Sciatic nerve (tissue), 2 donors: ENCODE results near the gene CRADD. TPM values are rescaled to one million over a fixed set of nuclear protein-coding genes. Genes with fewer than 3 reads are reported as not detected.
"Not testable (repeated sequence)": the region's sequence is repeated elsewhere in the genome, so short reads cannot be mapped to it uniquely, and the experiment has no call there.

ENCODE experiments used
- ATAC-seq: fragments of 200-7000 bp; cut with Tn5 transposase; one replicate; pipeline ENCODE4 v1.9.1; 2020; ENCODE audit warnings: mild to moderate bottlenecking, moderate library complexity
- DNase-seq: peaks from one replicate; pipeline ENCODE4 v3.0.0-alpha.2; 2020; ENCODE audit warnings: low spot score
- intact Hi-C: fragments of 100-400 bp; cut with DNase I; formaldehyde crosslinking; loops from one replicate; pipeline ENCODE4 v1.14.2; 2022
- total RNA-seq: library from RNA; stranded (reverse); fragmentation: NEBNext Ultra II Directional; extraction: Animal tissue kit (Norgen Biotek cat#: 25700); gene quantifications from one replicate; pipeline ENCODE4 v1.2.1, GENCODE V29; 2021
- donor health status: DM: no; HTN: no; CAD: no.
- donor health status: DM: no; HTN: no; CAD: no.

Gene CRADD
- total RNA-seq, 1 donor from 2014 or later, result 20.6 TPM

DNA sequence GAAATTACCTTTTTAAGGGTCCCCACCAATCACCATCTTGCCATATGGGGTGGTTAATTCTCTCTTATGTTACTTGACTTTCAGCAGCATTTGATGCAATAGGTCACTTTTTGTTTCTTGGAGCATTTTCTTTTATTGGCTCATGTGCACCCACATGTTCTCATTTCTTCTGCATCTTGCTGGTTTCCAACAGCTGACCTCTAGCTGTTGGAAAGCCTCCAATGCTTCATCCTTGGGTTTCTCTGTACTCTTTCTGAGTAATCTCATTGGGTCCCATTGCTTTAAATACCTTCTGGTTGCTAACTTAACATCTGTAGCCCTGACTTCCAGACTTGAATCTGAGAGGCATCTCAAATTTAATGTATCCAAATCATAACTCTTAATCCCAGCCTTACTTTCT is 116.8 kb downstream of the CRADD start:
- DNase-seq (no peak), ATAC-seq (no peak)
- intact Hi-C loops, result no loop called here

DNA sequence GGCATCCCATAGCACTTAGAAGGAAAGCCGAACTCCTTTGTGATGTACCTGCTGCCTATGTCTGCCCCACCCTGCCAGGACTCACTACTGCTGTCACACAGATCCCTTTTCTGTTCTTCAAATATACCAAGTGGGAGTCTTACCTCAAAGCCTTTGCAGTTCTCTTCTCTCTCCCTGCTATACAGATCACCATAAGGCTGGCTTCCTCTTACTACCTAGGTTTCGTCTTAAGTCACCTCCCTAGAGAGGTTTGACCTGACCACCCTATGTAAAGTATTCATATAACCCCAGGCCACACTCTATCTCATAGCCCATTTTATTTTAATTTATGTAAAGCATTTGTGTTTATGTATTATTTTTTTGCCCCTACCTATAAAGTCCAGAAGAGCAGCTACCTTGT is 117.6 kb downstream of the CRADD start:
- intact Hi-C loops, result no loop called here
- ATAC-seq (no peak), DNase-seq (no peak)

DNA sequence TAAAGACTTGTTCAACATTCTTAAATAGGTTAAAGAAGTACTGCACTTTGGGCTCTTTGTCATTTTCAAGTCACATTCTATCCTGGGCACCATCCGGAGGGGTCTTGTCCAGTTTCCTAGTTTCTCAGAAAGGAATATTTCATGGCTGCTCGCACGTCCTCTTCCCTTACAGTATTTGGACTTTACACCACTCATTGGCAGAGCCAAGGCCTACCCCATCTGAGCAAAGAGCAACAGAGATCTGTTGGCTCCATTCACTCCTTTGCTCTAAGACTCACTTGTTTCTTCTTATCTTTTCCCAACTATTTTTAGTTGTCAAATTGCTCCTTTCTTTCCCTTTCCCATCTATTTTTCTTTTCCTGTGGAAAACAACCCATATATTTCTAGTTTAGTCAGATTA is 118.2 kb downstream of the CRADD start:
- intact Hi-C loops, result no loop called here
- DNase-seq (no peak), ATAC-seq (no peak)

GRCh38 chr12:93796729-93797128 is 119.6 kb downstream of the CRADD start:
- ATAC-seq (peak; percentile 50), DNase-seq (no peak)
- intact Hi-C loops, result no loop called here

GRCh38 chr12:93798279-93799151 is 121.3 kb downstream of the CRADD start:
- ATAC-seq (no peak), DNase-seq (no peak)
- intact Hi-C loops, result no loop called here

DNA sequence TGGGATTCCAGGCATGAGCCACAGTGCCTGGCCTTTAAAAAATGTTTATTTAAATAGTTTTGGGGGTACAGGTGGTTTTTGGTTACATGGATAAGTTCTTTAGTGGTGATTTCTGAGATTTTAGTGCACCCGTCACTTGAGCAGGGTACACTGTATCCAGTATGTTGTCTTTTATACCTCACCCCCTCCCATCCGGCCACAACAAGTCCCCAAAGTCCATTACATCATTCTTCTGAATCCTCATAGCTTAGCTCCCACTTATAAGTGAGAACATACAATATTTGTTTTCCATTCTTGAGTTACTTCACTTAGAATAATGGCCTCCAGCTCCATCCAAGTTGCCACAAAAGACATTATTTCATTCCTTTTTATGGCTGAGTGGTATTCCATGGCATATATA is 124.5 kb downstream of the CRADD start:
- intact Hi-C loops, ATAC-seq, DNase-seq: not testable (repeated sequence)

- ATAC-seq, result no peak
- intact Hi-C loops, result no loop called here
- DNase-seq, result no peak
Measured at GRCh38 chr12:93802293-93802692, 125.1 kb downstream of the CRADD start.

DNA sequence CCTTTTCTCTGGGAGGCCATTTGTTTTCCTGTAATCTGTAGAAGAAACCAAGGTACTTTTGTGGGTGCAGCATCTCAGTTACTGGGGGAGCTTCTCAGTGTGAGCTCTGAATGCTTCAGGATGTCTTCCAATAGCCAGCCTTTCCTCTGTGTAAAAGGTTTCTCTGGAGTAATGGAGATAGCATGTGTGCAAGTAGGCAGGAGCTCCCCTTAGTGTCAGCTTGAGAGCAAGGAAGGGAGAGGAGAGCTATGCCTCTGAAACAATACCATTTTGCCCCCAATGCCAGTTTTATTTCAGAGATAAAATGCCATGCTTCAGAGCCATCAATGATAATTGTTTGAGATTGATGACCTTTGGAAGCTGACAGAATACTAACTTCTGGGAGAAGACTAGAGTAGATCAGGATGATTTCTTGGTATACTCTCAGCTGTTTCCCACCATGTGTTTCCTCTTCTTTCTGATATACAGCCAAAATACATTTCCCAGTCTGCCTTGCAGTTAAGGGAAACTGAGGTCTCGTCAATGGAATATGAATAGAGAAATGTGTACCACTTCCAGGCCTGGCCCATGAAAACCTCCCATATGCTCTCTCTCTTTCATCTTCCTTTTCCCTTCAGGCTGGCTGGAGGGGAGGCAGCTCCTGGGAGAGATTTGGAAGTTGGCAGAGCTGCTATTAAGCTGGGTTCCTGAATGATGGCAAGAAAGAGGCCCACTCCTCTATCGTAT is 125.7 kb downstream of the CRADD start:
- ATAC-seq, result peak; percentile 82
- no peak for DNase-seq
- intact Hi-C loops, result no loop called here

GRCh38 chr12:93803424-93803807 is 126.2 kb downstream of the CRADD start:
- peak; percentile 83 for ATAC-seq
- intact Hi-C loops, result no loop called here

GRCh38 chr12:93804392-93805179 is 127.4 kb downstream of the CRADD start:
- ATAC-seq, result peak; percentile 11
- intact Hi-C loops, result no loop called here
- no peak for DNase-seq

More at GRCh38 chr12:93803424-93803807, 126.2 kb downstream of the CRADD start:
- DNase-seq, result no peak

GRCh38 chr12:93805736-93806141 is 128.6 kb downstream of the CRADD start:
- intact Hi-C loops, result no loop called here
- peak; percentile 26 for ATAC-seq
- no peak for DNase-seq

GRCh38 chr12:93807354-93807753 is 130.2 kb downstream of the CRADD start:
- ATAC-seq, result no peak
- intact Hi-C loops, result no loop called here

DNA sequence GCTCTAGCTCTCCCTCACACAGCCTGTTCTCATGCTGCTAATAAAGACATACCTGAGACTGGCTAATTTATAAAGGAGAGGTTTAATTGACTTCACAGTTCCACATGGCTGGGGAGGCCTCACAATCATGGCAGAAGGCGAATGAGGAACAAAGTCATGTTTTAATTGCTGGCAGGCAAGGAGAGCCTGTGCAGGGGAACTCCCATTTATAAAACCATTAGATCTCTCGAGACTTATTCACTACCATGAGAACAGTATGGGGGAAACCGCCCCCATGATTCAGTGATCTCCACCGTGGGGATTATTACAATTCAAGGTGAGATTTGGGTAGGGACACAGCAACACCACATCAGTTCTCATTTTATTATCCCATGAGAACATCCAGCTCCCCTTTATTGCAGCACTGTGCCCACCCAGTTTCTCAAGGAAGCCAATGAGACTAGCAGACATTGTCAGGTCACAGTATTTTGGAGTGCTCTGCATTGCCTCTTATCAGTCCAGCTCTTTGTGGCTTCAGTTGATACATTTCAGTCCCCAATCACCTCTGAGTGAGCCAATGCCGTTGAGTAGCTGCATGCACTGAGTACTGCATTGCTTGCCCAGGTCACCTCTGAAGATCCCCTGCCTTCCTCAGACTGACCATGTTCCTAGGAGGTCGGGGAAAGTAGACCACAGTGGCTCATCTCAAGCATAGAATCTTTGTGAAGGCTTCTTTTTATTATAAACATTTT is 131.2 kb downstream of the CRADD start:
- intact Hi-C loops, result no loop called here
- ATAC-seq, result no peak
- DNase-seq, result no peak

More at GRCh38 chr12:93807354-93807753, 130.2 kb downstream of the CRADD start:
- DNase-seq, result no peak

DNA sequence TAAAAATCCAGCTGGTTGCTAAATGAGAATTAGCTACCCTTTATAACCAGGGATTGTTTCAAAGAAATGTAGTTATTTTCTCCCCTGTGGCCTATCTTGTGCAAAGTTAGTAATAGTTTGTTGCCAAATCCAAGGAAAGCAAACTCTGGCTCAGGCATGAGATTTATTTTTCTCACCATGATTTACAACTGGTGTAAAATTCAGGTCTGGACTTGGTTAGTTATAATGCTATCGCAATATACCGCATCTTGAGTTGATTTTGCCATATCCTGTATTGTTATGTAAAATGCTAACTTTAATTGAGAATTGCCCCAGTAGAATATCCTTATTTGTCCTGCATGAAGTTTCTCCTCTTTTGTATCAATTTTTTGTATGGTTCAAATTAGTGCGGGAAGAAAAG is 135.5 kb downstream of the CRADD start:
- intact Hi-C loops, result no loop called here
- DNase-seq (no peak), ATAC-seq (peak; percentile 26)

- no peak for DNase-seq
- ATAC-seq, result peak; percentile 50
- intact Hi-C loops, result no loop called here
Measured at GRCh38 chr12:93813186-93813585, 136.0 kb downstream of the CRADD start.

DNA sequence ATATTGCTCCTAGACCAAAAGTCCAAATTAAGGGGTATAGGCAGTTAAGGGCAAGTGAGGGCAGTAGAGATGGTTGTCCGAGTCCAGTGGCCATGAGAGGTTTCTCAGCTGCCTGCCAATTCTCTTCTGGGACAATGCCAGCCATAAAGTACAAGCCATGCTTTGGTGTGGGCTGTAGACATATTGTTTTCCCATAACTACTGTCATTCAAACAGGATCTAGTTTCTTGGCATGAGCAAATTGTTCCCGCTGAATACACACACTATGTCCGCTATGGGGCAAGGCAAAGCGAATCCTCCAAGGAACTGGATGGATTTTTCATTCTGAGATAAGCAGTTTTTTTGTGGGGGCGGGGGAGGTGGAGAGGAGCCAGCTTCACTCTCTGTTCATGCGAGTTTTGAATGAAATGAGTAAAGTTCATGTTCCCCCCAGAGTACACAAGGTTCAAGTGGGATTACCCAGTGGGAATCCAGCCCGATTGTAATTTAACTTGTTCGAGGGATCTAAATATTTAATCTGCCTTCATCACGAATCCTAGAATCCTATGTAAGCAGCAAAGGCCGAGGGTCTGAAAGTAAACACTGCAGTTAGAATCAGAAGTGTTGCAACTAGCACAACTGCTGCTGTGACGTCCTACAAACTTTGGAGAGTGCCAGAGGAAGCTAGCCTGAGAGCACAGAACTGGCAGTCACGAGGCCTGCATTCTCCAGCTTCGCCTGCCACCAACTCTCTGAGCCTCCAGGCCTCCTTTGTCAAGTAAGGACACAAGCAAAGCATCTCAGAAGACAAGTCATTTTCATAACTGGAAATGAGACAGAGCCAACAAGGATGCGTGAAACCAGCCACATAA is 137.0 kb downstream of the CRADD start:
- ATAC-seq (peak; percentile 89), DNase-seq (peak; percentile 82)
- intact Hi-C loops, result no loop called here

GRCh38 chr12:93818488-93819049 is 141.4 kb downstream of the CRADD start:
- intact Hi-C loops, result no loop called here
- DNase-seq, result no peak
- ATAC-seq, result peak; percentile 14

DNA sequence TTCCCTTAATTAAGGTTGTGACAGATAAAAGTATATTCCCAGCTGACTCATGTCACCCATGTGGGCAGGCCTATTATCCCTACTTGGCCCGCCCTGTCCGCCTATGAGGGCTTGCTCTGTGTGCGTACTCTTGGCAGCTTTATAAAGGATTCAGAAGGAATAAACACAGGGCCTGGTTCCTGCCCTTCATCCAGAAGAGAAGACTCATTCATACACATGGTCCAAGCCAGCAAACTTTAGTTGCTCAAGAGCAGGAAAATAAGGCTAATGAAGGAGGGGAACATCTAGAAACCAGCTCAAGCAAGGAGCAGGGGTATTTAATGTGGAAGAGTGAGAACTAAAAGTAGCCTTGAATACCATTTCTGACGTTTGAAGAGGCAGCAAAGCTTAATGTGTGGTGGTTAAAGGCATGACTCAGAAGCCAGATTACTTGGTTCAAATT is 141.9 kb downstream of the CRADD start:
- intact Hi-C loops, result no loop called here
- ATAC-seq (peak; percentile 87), DNase-seq (no peak)
